H1 (cell line): ENCODE results near the gene TPO. TPM values are rescaled to one million over a fixed set of nuclear protein-coding genes. Genes with fewer than 3 reads are reported as not detected.

ENCODE experiments used
- ASH2L ChIP-seq: fragments of 200-600, 300-600 bp; sonication (generic); IDR thresholded peaks from one replicate; pipeline ENCODE4 v1.7.1; 2017; ENCODE audit warnings: low read length
- POU5F1 ChIP-seq: IDR thresholded peaks from 2 replicates; pipeline ENCODE4 v1.6.1; 2011; ENCODE audit warnings: low read depth, mild to moderate bottlenecking, low read length, moderate library complexity
- TBP ChIP-seq: IDR thresholded peaks from 2 replicates; pipeline ENCODE4 v1.6.1; 2011; ENCODE audit warnings: low read depth, low read length, improper control_type of control experiment
- YY1 ChIP-seq: IDR thresholded peaks from 2 replicates; pipeline ENCODE4 v1.6.1; 2011; ENCODE audit warnings: low read depth, mild to moderate bottlenecking, low read length
- polyA plus RNA-seq, 7 experiments: library from polyadenylated mRNA; depleted of rRNA in 3 of 7; stranded (reverse) in 5 of 7; unstranded in 2 of 7; fragments of >200 nt in 5 of 7; fragments of 200-250 nt in 2 of 7; gene quantifications; 1 replicate in 5 of 7; 2 replicates in 1 of 7; 4 replicates in 1 of 7; pipeline versions ENCODE4 v1.2.1 to v1.2.3, GENCODE V29; 2011 to 2013; ENCODE audit warnings: missing spikeins in 2 of 7, mixed read lengths in 2 of 7
- total RNA-seq: library from RNA; stranded (reverse); fragmentation: NEBNext Ultra II Directional; extraction: Animal tissue kit (Norgen Biotek cat#: 25700); gene quantifications from 2 replicates; pipeline ENCODE4 v1.2.1, GENCODE V29; 2021

TPO gene
- total and polyA plus RNA-seq, 2 of the 8 experiments (the other 6 are each of a cell fraction or from before 2014, with no cell fraction given), result not detected

GRCh38 chr2:1486670-1487069, 73.4 kb downstream of the TPO start (continued):
- TF ChIP-seq POU5F1, result no peak
- TF ChIP-seq TBP, result no peak
- no peak for TF ChIP-seq YY1
- no peak for TF ChIP-seq ASH2L
